Suprapubic skin (tissue), 3 donors: ENCODE measurements around the gene PGLYRP4.

Source experiments
- POLR2A ChIP-seq, 2 donors: fragments of 450-650 bp; IDR thresholded peaks; one replicate each; pipeline ENCODE4 v1.6.1; 2017; ENCODE audit warnings: antibody characterized with exemption in 2 of 2, mild to moderate bottlenecking in 2 of 2, moderate library complexity in 2 of 2
- TF ChIP-seq, protein P1 (sequence below), 2 donors: fragments of 200-600 bp in 1 of 2; fragments of 450-650 bp in 1 of 2; sonication (generic) in 1 of 2; IDR thresholded peaks; one replicate each; pipeline ENCODE4 v1.5.1; 2016 to 2019; ENCODE audit warnings: antibody characterized with exemption in 2 of 2, mild to moderate bottlenecking in 1 of 2, moderate library complexity in 1 of 2

DNA sequence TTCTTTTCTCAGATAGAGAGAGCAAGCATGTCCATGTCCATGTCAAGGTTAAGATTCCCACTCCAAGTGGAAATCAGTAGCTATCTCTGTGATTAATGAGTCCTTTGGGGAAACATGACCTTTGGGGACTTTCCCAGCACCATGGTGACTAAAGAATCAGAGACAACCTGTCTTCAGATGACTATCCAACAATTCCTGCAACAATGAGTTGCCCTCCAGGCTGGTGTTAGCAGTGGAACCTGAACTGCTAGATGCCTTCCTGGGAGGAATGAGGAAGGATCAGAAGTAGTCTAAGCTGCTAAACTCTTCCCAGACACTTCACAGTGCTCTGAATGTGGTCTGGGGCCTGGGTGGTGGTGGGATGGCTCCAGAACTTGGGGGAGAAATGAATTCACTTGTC is 15.5 kb upstream of the PGLYRP4 start:
- TF ChIP-seq, protein P1, sequence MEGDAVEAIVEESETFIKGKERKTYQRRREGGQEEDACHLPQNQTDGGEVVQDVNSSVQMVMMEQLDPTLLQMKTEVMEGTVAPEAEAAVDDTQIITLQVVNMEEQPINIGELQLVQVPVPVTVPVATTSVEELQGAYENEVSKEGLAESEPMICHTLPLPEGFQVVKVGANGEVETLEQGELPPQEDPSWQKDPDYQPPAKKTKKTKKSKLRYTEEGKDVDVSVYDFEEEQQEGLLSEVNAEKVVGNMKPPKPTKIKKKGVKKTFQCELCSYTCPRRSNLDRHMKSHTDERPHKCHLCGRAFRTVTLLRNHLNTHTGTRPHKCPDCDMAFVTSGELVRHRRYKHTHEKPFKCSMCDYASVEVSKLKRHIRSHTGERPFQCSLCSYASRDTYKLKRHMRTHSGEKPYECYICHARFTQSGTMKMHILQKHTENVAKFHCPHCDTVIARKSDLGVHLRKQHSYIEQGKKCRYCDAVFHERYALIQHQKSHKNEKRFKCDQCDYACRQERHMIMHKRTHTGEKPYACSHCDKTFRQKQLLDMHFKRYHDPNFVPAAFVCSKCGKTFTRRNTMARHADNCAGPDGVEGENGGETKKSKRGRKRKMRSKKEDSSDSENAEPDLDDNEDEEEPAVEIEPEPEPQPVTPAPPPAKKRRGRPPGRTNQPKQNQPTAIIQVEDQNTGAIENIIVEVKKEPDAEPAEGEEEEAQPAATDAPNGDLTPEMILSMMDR (IDR thresholded peaks at IDR 0.05) = no peak
- no peak for TF ChIP-seq POLR2A (IDR thresholded peaks at IDR 0.05)
